Lung (tissue), 12 donors: ENCODE data around the gene PGM3. TPM values are rescaled to one million over a fixed set of nuclear protein-coding genes. Genes with fewer than 3 reads are reported as not detected.

Experiments
- ATAC-seq: fragments of 200-7000 bp; cut with Tn5 transposase; one replicate; pipeline ENCODE4 v1.9.1; 2020; ENCODE audit warnings: moderate number of reproducible peaks; ENCODE audit not compliant: insufficient read depth, low FRiP score
- DNase-seq, 3 donors: peaks; one replicate each; pipeline ENCODE4 v3.0.0-alpha.2; 2013 to 2017
- H3K27ac ChIP-seq, 2 donors: one replicate each; pipeline ENCODE4 v1.5.1; 2013; ENCODE audit warnings: mild to moderate bottlenecking in 2 of 2, moderate library complexity in 2 of 2, control low read depth in 1 of 2, inconsistent platforms in 1 of 2, low read depth in 1 of 2, low read length in 1 of 2
- H3K27me3 ChIP-seq, 3 donors: one replicate each; pipeline ENCODE4 v1.5.1; 2013; ENCODE audit warnings: low read length in 2 of 3; ENCODE audit not compliant: control insufficient read depth in 3 of 3, insufficient read depth in 3 of 3
- H3K36me3 ChIP-seq, 4 donors: one replicate each; pipeline ENCODE4 v1.5.1; 2013; ENCODE audit warnings: low read length in 4 of 4, mild to moderate bottlenecking in 1 of 4, moderate library complexity in 1 of 4; ENCODE audit not compliant: control insufficient read depth in 4 of 4, insufficient read depth in 4 of 4
- H3K4me1 ChIP-seq, 5 donors: one replicate each; pipeline ENCODE4 v1.5.1; 2013; ENCODE audit warnings: low read length in 5 of 5, mild to moderate bottlenecking in 2 of 5, moderate library complexity in 1 of 5; ENCODE audit not compliant: control insufficient read depth in 5 of 5, insufficient read depth in 5 of 5
- H3K4me3 ChIP-seq: one replicate; pipeline ENCODE4 v1.5.1; 2013; ENCODE audit warnings: mild to moderate bottlenecking, control low read depth, moderate library complexity
- H3K9ac ChIP-seq, 2 donors: one replicate each; pipeline ENCODE4 v1.5.1; 2013; ENCODE audit warnings: low read length in 2 of 2, control low read depth in 1 of 2; ENCODE audit not compliant: insufficient read depth in 1 of 2
- H3K9me3 ChIP-seq, 4 donors: one replicate each; pipeline ENCODE4 v1.5.1; 2013; ENCODE audit warnings: low read length in 3 of 4, mild to moderate bottlenecking in 1 of 4, moderate library complexity in 1 of 4; ENCODE audit not compliant: control insufficient read depth in 4 of 4, insufficient read depth in 3 of 4
- WGBS, 2 donors: extraction: QIAGEN DNeasy Blood & Tissue Kit; methylation state at CpG; one replicate each; pipeline ENCODE4 v1.1.7; 2013; 5-methylcytosine and 5-hydroxymethylcytosine counted together
- polyA plus RNA-seq, 2 donors: library from polyadenylated mRNA; stranded (reverse); fragments of 200-250 nt; gene quantifications; one replicate each; pipeline ENCODE4 v1.2.1, GENCODE V29; 2013
- total RNA-seq, 2 donors: library from RNA; depleted of rRNA in 1 of 2; stranded (reverse); fragments of >200 nt in 1 of 2; gene quantifications; one replicate each; pipeline ENCODE4 v1.2.1, GENCODE V29; 2014 to 2021
- TF ChIP-seq, protein P1 (sequence below): IDR thresholded peaks from 2 replicates; pipeline ENCODE4 v1.5.1; 2012; ENCODE audit warnings: mild to moderate bottlenecking; ENCODE audit errors: control extremely low read depth, extremely low read depth
- donor health status: control.
- donor health status: control.
- donor health status: Bipolar disorder and iron deficiency.
- donor health status: healthy.
- donor health status: DM: yes; HTN: yes; CAD: no.

PGM3 gene
- total and polyA plus RNA-seq, 4 donors = 10.0 to 57.9 (median 30.3) TPM

DNA sequence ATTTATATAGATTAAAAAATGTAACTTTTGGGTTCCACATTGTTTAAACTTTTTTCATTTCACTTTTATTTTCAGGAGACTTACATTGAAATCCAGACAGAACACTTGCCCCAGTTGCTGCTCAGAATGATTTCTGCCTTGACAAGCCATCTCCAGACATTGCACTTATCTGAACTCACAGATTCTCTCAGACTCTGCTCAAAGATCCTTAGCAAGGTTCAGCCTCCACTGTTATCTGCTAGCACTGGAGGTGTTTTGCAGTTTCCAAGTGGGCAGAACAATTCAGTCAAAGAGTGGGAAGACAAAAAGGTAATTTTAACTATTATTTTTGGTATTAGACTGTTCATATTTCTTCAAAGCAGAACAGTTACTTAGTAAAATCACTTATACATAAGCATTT, 67.6 kb downstream of the PGM3 start:
- ATAC-seq = no peak
- Histone ChIP-seq H3K27me3 (no peaks in the 10 kb centered on the region), H3K4me1 (no peaks in the 10 kb centered on the region), H3K9me3 (no peaks in the 10 kb centered on the region), H3K36me3 (peaks cover 9 to 43% (median 32%) of the 10 kb centered on the region in 4 donors), H3K27ac (no peak overlapping the region), H3K4me3 (no peak overlapping the region), H3K9ac (no peak overlapping the region)
- TF ChIP-seq, protein P1, sequence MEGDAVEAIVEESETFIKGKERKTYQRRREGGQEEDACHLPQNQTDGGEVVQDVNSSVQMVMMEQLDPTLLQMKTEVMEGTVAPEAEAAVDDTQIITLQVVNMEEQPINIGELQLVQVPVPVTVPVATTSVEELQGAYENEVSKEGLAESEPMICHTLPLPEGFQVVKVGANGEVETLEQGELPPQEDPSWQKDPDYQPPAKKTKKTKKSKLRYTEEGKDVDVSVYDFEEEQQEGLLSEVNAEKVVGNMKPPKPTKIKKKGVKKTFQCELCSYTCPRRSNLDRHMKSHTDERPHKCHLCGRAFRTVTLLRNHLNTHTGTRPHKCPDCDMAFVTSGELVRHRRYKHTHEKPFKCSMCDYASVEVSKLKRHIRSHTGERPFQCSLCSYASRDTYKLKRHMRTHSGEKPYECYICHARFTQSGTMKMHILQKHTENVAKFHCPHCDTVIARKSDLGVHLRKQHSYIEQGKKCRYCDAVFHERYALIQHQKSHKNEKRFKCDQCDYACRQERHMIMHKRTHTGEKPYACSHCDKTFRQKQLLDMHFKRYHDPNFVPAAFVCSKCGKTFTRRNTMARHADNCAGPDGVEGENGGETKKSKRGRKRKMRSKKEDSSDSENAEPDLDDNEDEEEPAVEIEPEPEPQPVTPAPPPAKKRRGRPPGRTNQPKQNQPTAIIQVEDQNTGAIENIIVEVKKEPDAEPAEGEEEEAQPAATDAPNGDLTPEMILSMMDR = no peak
- DNase-seq = no peak

DNA sequence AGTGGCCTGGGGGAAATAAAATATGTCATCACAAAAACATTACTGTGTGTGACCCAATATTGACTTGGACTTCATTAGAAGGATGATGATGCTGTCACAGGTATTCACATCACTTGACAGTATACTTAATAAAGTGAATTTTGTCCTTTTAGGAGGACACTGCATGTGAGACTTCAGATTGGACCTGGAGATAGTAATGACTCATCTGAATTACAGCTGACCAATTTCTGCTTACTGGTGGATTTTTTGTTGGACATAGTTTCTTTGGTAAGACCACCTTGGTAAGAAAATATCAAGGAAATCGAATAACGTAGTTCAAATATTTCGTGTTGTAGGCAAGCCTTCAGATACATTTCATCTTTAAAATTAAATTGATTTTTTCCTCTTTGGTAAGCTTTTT, 68.5 kb downstream of the PGM3 start:
- H3K36me3 ChIP-seq = peaks cover 9 to 43% (median 28%) of the 10 kb centered on the region in 4 donors
- 93 to 98% methylated on average over 3 of the region's 3 CpGs for WGBS, 2 donors
- no peaks in the 10 kb centered on the region for H3K27me3 ChIP-seq
- no peak for ATAC-seq
- no peak overlapping the region for H3K9ac ChIP-seq
- TF ChIP-seq, protein P1 = no peak
- no peak overlapping the region for H3K4me3 ChIP-seq
- H3K9me3 ChIP-seq = no peaks in the 10 kb centered on the region
- H3K27ac ChIP-seq = no peak overlapping the region
- no peaks in the 10 kb centered on the region for H3K4me1 ChIP-seq
- DNase-seq = no peak

DNA sequence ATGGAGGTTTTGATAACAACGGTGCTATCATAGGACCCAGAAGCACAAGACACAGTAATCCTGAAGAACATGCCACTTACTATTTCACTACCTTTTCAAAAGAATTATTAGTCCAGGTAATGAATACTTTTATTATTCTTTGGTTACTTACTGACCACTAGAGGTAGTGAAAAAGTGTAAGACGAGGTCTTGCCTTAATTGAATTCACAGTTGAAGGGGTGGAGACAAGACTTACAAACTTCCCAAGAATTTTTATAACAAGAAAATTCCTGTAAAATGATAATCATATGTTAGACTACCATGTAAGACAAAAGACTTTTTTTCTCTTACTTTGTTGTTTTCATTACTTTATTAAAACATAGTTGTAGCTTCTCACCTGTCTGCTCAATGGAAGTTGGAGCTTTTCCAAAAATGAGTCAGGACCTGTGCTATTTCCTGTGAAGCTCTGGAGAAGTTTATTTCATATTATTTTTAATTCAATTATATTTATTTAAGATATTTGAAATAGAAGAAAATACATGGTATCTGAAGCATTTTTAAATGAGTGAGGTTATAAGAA, 73.2 kb downstream of the PGM3 start:
- 96 to 97% methylated on average over 2 of the region's 2 CpGs for WGBS, 2 donors
- H3K9me3 ChIP-seq = no peaks in the 10 kb centered on the region
- H3K9ac ChIP-seq = no peak overlapping the region
- H3K27ac ChIP-seq = no peak overlapping the region
- peaks cover 2 to 18% (median 8%) of the 10 kb centered on the region in 4 donors for H3K36me3 ChIP-seq
- no peak overlapping the region for H3K4me3 ChIP-seq
- ATAC-seq = no peak
- H3K27me3 ChIP-seq = no peaks in the 10 kb centered on the region
- DNase-seq = no peak
- H3K4me1 ChIP-seq = no peaks in the 10 kb centered on the region
- TF ChIP-seq, protein P1 = no peak

DNA sequence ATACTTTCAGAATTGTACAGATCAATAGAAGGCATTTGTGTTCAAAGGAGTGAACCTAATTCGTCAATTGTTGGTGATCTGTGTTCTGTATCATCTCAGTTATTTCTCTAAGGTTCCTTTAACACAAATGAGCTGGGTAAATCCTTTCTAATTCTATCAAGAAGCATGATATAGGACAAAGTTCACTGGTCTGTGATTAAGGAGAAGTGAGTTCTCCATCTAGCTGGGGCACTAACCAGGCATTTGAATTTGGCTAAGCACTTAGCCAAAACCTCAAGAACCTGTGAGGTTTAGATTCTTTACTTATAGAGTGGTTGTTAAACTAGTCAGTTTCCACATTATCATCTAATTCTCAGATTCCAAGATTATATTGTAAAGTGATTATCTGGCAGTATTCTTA, 75.3 kb downstream of the PGM3 start:
- H3K4me3 ChIP-seq = no peak overlapping the region
- TF ChIP-seq, protein P1 = no peak

More for the DNA sequence above, 75.3 kb downstream of the PGM3 start:
- H3K27me3 ChIP-seq = no peaks in the 10 kb centered on the region
- peaks cover 0 to 6% (median 1%) of the 10 kb centered on the region in 4 donors for H3K36me3 ChIP-seq
- H3K4me1 ChIP-seq = no peaks in the 10 kb centered on the region
- H3K27ac ChIP-seq = no peak overlapping the region
- H3K9ac ChIP-seq = no peak overlapping the region
- 95 to 98% methylated on average over 1 of the region's 1 CpG for WGBS, 2 donors
- DNase-seq = no peak
- ATAC-seq = no peak
- no peaks in the 10 kb centered on the region for H3K9me3 ChIP-seq
